ENCODE measurements around the gene GALNT2.

The GALNT2 gene

GRCh38 chr1:230119340-230119739 lies 52.3 kb downstream of the GALNT2 start:
- H3K9ac ChIP-seq (ENCODE audit: low read length in 5 of 5), result no peak overlapping the region
- peaks cover under 1 to 16% (median 11%) of the 10 kb centered on the region in 5 donors for H3K4me1 ChIP-seq (ENCODE audit: control insufficient read depth in 5 of 5, insufficient read depth in 5 of 5, low read length in 5 of 5)
- no peak overlapping the region for H3K4me3 ChIP-seq (ENCODE audit: low read depth in 1 of 5, low read length in 5 of 5)
- H3K9me3 ChIP-seq (ENCODE audit: control insufficient read depth in 5 of 5, low read length in 5 of 5), result no peaks in the 10 kb centered on the region
- H3K27ac ChIP-seq (ENCODE audit: low read depth, low read length), result no peak overlapping the region
- H3K36me3 ChIP-seq (ENCODE audit: control insufficient read depth in 5 of 5, insufficient read depth in 5 of 5, low read length in 5 of 5), result peaks cover 0 to 4% (median 4%) of the 10 kb centered on the region in 5 donors
- H3K27me3 ChIP-seq (ENCODE audit: control insufficient read depth in 5 of 5, insufficient read depth in 4 of 5, low read length in 5 of 5), result no peaks in the 10 kb centered on the region

GRCh38 chr1:230120289-230120920 lies 53.4 kb downstream of the GALNT2 start:
- Histone ChIP-seq H3K4me1 (ENCODE audit: control insufficient read depth in 5 of 5, insufficient read depth in 5 of 5, low read length in 5 of 5) (peaks cover 0 to 24% (median 19%) of the 10 kb centered on the region in 5 donors), H3K27me3 (ENCODE audit: control insufficient read depth in 5 of 5, insufficient read depth in 4 of 5, low read length in 5 of 5) (no peaks in the 10 kb centered on the region), H3K4me3 (ENCODE audit: low read depth in 1 of 5, low read length in 5 of 5) (no peak overlapping the region), H3K9ac (ENCODE audit: low read length in 5 of 5) (no peak overlapping the region), H3K27ac (ENCODE audit: low read depth, low read length) (no peak overlapping the region), H3K36me3 (ENCODE audit: control insufficient read depth in 5 of 5, insufficient read depth in 5 of 5, low read length in 5 of 5) (peaks cover 0 to 4% (median 4%) of the 10 kb centered on the region in 5 donors), H3K9me3 (ENCODE audit: control insufficient read depth in 5 of 5, low read length in 5 of 5) (no peaks in the 10 kb centered on the region)

- Histone ChIP-seq H3K9ac (ENCODE audit: low read length in 5 of 5) (no peak overlapping the region), H3K36me3 (ENCODE audit: control insufficient read depth in 5 of 5, insufficient read depth in 5 of 5, low read length in 5 of 5) (peaks cover 0 to 4% (median 4%) of the 10 kb centered on the region in 5 donors), H3K27ac (ENCODE audit: low read depth, low read length) (no peak overlapping the region), H3K9me3 (ENCODE audit: control insufficient read depth in 5 of 5, low read length in 5 of 5) (no peaks in the 10 kb centered on the region), H3K4me3 (ENCODE audit: low read depth in 1 of 5, low read length in 5 of 5) (no peak overlapping the region), H3K27me3 (ENCODE audit: control insufficient read depth in 5 of 5, insufficient read depth in 4 of 5, low read length in 5 of 5) (no peaks in the 10 kb centered on the region), H3K4me1 (ENCODE audit: control insufficient read depth in 5 of 5, insufficient read depth in 5 of 5, low read length in 5 of 5) (peaks cover 0 to 29% (median 23%) of the 10 kb centered on the region in 5 donors)
These were observed 53.9 kb downstream of the GALNT2 start for GRCh38 chr1:230120921-230121381.

- H3K27me3 ChIP-seq (ENCODE audit: control insufficient read depth in 5 of 5, insufficient read depth in 4 of 5, low read length in 5 of 5), result no peaks in the 10 kb centered on the region
- no peaks in the 10 kb centered on the region for H3K9me3 ChIP-seq (ENCODE audit: control insufficient read depth in 5 of 5, low read length in 5 of 5)
- no peak overlapping the region for H3K27ac ChIP-seq (ENCODE audit: low read depth, low read length)
- H3K36me3 ChIP-seq (ENCODE audit: control insufficient read depth in 5 of 5, insufficient read depth in 5 of 5, low read length in 5 of 5), result peaks cover 0 to 4% (median 2%) of the 10 kb centered on the region in 5 donors
- no peak overlapping the region for H3K4me3 ChIP-seq (ENCODE audit: low read depth in 1 of 5, low read length in 5 of 5)
- H3K9ac ChIP-seq (ENCODE audit: low read length in 5 of 5), result no peak overlapping the region
- H3K4me1 ChIP-seq (ENCODE audit: control insufficient read depth in 5 of 5, insufficient read depth in 5 of 5, low read length in 5 of 5), result peaks cover 0 to 37% (median 27%) of the 10 kb centered on the region in 5 donors
These were observed 54.9 kb downstream of the GALNT2 start for GRCh38 chr1:230121950-230122349.

- H3K4me3 ChIP-seq (ENCODE audit: low read depth in 1 of 5, low read length in 5 of 5), result no peak overlapping the region
- no peak overlapping the region for H3K27ac ChIP-seq (ENCODE audit: low read depth, low read length)
- H3K27me3 ChIP-seq (ENCODE audit: control insufficient read depth in 5 of 5, insufficient read depth in 4 of 5, low read length in 5 of 5), result no peaks in the 10 kb centered on the region
- H3K9ac ChIP-seq (ENCODE audit: low read length in 5 of 5), result no peak overlapping the region
- H3K4me1 ChIP-seq (ENCODE audit: control insufficient read depth in 5 of 5, insufficient read depth in 5 of 5, low read length in 5 of 5), result peaks cover 0 to 37% (median 27%) of the 10 kb centered on the region in 5 donors
- peaks cover 0 to 4% (median 2%) of the 10 kb centered on the region in 5 donors for H3K36me3 ChIP-seq (ENCODE audit: control insufficient read depth in 5 of 5, insufficient read depth in 5 of 5, low read length in 5 of 5)
- no peaks in the 10 kb centered on the region for H3K9me3 ChIP-seq (ENCODE audit: control insufficient read depth in 5 of 5, low read length in 5 of 5)
These were observed 55.6 kb downstream of the GALNT2 start for GRCh38 chr1:230122366-230123279.

GRCh38 chr1:230123280-230124185 lies 56.5 kb downstream of the GALNT2 start:
- Histone ChIP-seq H3K4me1 (ENCODE audit: control insufficient read depth in 5 of 5, insufficient read depth in 5 of 5, low read length in 5 of 5) (peaks cover 0 to 37% (median 27%) of the 10 kb centered on the region in 5 donors), H3K27ac (ENCODE audit: low read depth, low read length) (no peak overlapping the region), H3K36me3 (ENCODE audit: control insufficient read depth in 5 of 5, insufficient read depth in 5 of 5, low read length in 5 of 5) (peaks cover 0 to 4% (median 0%) of the 10 kb centered on the region in 5 donors), H3K4me3 (ENCODE audit: low read depth in 1 of 5, low read length in 5 of 5) (no peak overlapping the region), H3K27me3 (ENCODE audit: control insufficient read depth in 5 of 5, insufficient read depth in 4 of 5, low read length in 5 of 5) (no peaks in the 10 kb centered on the region), H3K9ac (ENCODE audit: low read length in 5 of 5) (no peak overlapping the region), H3K9me3 (ENCODE audit: control insufficient read depth in 5 of 5, low read length in 5 of 5) (no peaks in the 10 kb centered on the region)

GRCh38 chr1:230124186-230125128 lies 57.4 kb downstream of the GALNT2 start:
- Histone ChIP-seq H3K27me3 (ENCODE audit: control insufficient read depth in 5 of 5, insufficient read depth in 4 of 5, low read length in 5 of 5) (no peaks in the 10 kb centered on the region), H3K36me3 (ENCODE audit: control insufficient read depth in 5 of 5, insufficient read depth in 5 of 5, low read length in 5 of 5) (peaks cover 0 to 4% (median 0%) of the 10 kb centered on the region in 5 donors), H3K4me3 (ENCODE audit: low read depth in 1 of 5, low read length in 5 of 5) (no peak overlapping the region), H3K9ac (ENCODE audit: low read length in 5 of 5) (peak overlapping the region in 1 of 5 donors; percentile 17), H3K27ac (ENCODE audit: low read depth, low read length) (no peak overlapping the region), H3K4me1 (ENCODE audit: control insufficient read depth in 5 of 5, insufficient read depth in 5 of 5, low read length in 5 of 5) (peaks cover 0 to 45% (median 36%) of the 10 kb centered on the region in 5 donors), H3K9me3 (ENCODE audit: control insufficient read depth in 5 of 5, low read length in 5 of 5) (no peaks in the 10 kb centered on the region)

- Histone ChIP-seq H3K4me1 (ENCODE audit: control insufficient read depth in 5 of 5, insufficient read depth in 5 of 5, low read length in 5 of 5) (peaks cover 0 to 45% (median 37%) of the 10 kb centered on the region in 5 donors), H3K4me3 (ENCODE audit: low read depth in 1 of 5, low read length in 5 of 5) (no peak overlapping the region), H3K36me3 (ENCODE audit: control insufficient read depth in 5 of 5, insufficient read depth in 5 of 5, low read length in 5 of 5) (peaks cover 0 to 4% (median 0%) of the 10 kb centered on the region in 5 donors), H3K27ac (ENCODE audit: low read depth, low read length) (no peak overlapping the region), H3K9me3 (ENCODE audit: control insufficient read depth in 5 of 5, low read length in 5 of 5) (no peaks in the 10 kb centered on the region), H3K27me3 (ENCODE audit: control insufficient read depth in 5 of 5, insufficient read depth in 4 of 5, low read length in 5 of 5) (no peaks in the 10 kb centered on the region), H3K9ac (ENCODE audit: low read length in 5 of 5) (peak overlapping the region in 1 of 5 donors; percentile 20)
These were observed 58.1 kb downstream of the GALNT2 start for GRCh38 chr1:230125141-230125540.

Data from subcutaneous abdominal adipose tissue (tissue), 5 donors.